Calu3 (cell line): ENCODE data around the gene TBC1D2. TPM values are rescaled to one million over a fixed set of nuclear protein-coding genes. Genes with fewer than 3 reads are reported as not detected.

Experiments
- BruUV-seq: library from RNA; stranded (reverse); fragments of 400-500 nt; replicated peaks from 2 replicates; lab custom pipeline; 2021; lab: Mats Ljungman, UMichigan
- CTCF ChIA-PET: fragments of 300-600 bp; sonication (Branson Sonifier 250); formaldehyde crosslinking; loops from one replicate; lab custom pipeline; 2022; ENCODE audit warnings: antibody characterized with exemption; lab: Charles Lee
- DNase-seq: peaks from one replicate; pipeline ENCODE4 v3.0.0; 2022
- H3K27ac Mint-ChIP-seq: one replicate; pipeline ENCODE4 v1.8.0; 2022; ENCODE audit warnings: mixed read lengths; ENCODE audit not compliant: unreplicated experiment
- H3K27me3 Mint-ChIP-seq: one replicate; pipeline ENCODE4 v1.8.0; 2022; ENCODE audit warnings: mixed read lengths; ENCODE audit not compliant: unreplicated experiment
- H3K36me3 Mint-ChIP-seq: one replicate; pipeline ENCODE4 v1.8.0; 2022; ENCODE audit warnings: mild to moderate bottlenecking, moderate library complexity, mixed read lengths; ENCODE audit not compliant: insufficient read depth, unreplicated experiment
- H3K4me1 Mint-ChIP-seq: one replicate; pipeline ENCODE4 v1.8.0; 2022; ENCODE audit warnings: mild to moderate bottlenecking, low read depth, mixed read lengths; ENCODE audit not compliant: unreplicated experiment
- H3K4me3 Mint-ChIP-seq: one replicate; pipeline ENCODE4 v1.8.0; 2022; ENCODE audit warnings: mild to moderate bottlenecking, low read depth, moderate library complexity, mixed read lengths; ENCODE audit not compliant: unreplicated experiment
- H3K9me3 Mint-ChIP-seq: one replicate; pipeline ENCODE4 v1.8.0; 2022; ENCODE audit warnings: low read depth, mixed read lengths; ENCODE audit not compliant: unreplicated experiment
- CTCF ChIP-seq: fragments of 200-600 bp; IDR thresholded peaks from one replicate; pipeline ENCODE4 v1.8.0; 2022; ENCODE audit warnings: antibody characterized with exemption; ENCODE audit not compliant: unreplicated experiment
- intact Hi-C: fragments of 100-400 bp; cut with micrococcal nuclease; formaldehyde crosslinking; loops from one replicate; pipeline ENCODE4 v1.10.0; 2022; ENCODE audit not compliant: unreplicated experiment
- total RNA-seq: library from RNA; stranded (reverse); gene quantifications from 2 replicates; pipeline ENCODE4 v1.2.3, GENCODE V29; 2022

The TBC1D2 gene
- total RNA-seq, 1 experiment from 2014 or later: 8.3 TPM

- Mint-ChIP-seq H3K4me1 (peaks cover 8% of the 10 kb centered on the region), H3K27me3 (peaks cover 56% of the 10 kb centered on the region), H3K9me3 (no peaks in the 10 kb centered on the region), H3K36me3 (no peaks in the 10 kb centered on the region), H3K4me3 (no peak overlapping the region), H3K27ac (no peak overlapping the region)
- intact Hi-C loops: no loop called here
- DNase-seq: no peak
- CTCF ChIA-PET: no interaction called here
- TF ChIP-seq CTCF: no peak
- BruUV-seq: no TSS peak
These were observed 25.1 kb upstream of the TBC1D2 start for GRCh38 chr9:98280574-98280973.

GRCh38 chr9:98280162-98280561 is 24.7 kb upstream of the TBC1D2 start:
- H3K36me3 Mint-ChIP-seq: no peaks in the 10 kb centered on the region
- no peak overlapping the region for H3K4me3 Mint-ChIP-seq
- CTCF ChIA-PET: no interaction called here
- no peak overlapping the region for H3K27ac Mint-ChIP-seq
- H3K27me3 Mint-ChIP-seq: peaks cover 58% of the 10 kb centered on the region
- H3K9me3 Mint-ChIP-seq: no peaks in the 10 kb centered on the region
- TF ChIP-seq CTCF: no peak
- BruUV-seq: no TSS peak
- peaks cover 8% of the 10 kb centered on the region for H3K4me1 Mint-ChIP-seq
- DNase-seq: no peak
- intact Hi-C loops: no loop called here

GRCh38 chr9:98276907-98277469 is 21.5 kb upstream of the TBC1D2 start:
- H3K36me3 Mint-ChIP-seq: no peaks in the 10 kb centered on the region
- intact Hi-C loops: no loop called here
- CTCF ChIA-PET: no interaction called here
- no peak for TF ChIP-seq CTCF
- no peaks in the 10 kb centered on the region for H3K9me3 Mint-ChIP-seq
- no peak overlapping the region for H3K4me3 Mint-ChIP-seq
- no peak for DNase-seq
- H3K27me3 Mint-ChIP-seq: peaks cover 55% of the 10 kb centered on the region
- no TSS peak for BruUV-seq
- no peaks in the 10 kb centered on the region for H3K4me1 Mint-ChIP-seq
- no peak overlapping the region for H3K27ac Mint-ChIP-seq

- no peak overlapping the region for H3K27ac Mint-ChIP-seq
- intact Hi-C loops: no loop called here
- H3K4me1 Mint-ChIP-seq: no peaks in the 10 kb centered on the region
- DNase-seq: no peak
- no peaks in the 10 kb centered on the region for H3K36me3 Mint-ChIP-seq
- no TSS peak for BruUV-seq
- TF ChIP-seq CTCF: no peak
- no peak overlapping the region for H3K4me3 Mint-ChIP-seq
- CTCF ChIA-PET: no interaction called here
- H3K9me3 Mint-ChIP-seq: no peaks in the 10 kb centered on the region
- peaks cover 53% of the 10 kb centered on the region for H3K27me3 Mint-ChIP-seq
These were observed 19.7 kb upstream of the TBC1D2 start for GRCh38 chr9:98275159-98275558.
